LNCaP clone FGC (cell line): ENCODE results near the gene ATP2A1.
A peak's percentile ranks its signal among the peaks of the same experiment; 100 is the strongest.

Experiments used
- DNase-seq: peaks from one replicate; pipeline ENCODE4 v3.0.0-alpha.2; 2011; ENCODE audit warnings: low read depth
- H3K4me3 ChIP-seq: 2 replicates; pipeline ENCODE4 v1.5.1; 2011; ENCODE audit warnings: mild to moderate bottlenecking, low read depth, low read length, control low read depth
- TF ChIP-seq, protein P1 (sequence below): IDR thresholded peaks from 2 replicates; pipeline ENCODE4 v1.5.1; 2012; ENCODE audit warnings: mild to moderate bottlenecking; ENCODE audit not compliant: control insufficient read depth, insufficient read depth; ENCODE audit errors: extremely low read depth

ATP2A1 gene

DNA sequence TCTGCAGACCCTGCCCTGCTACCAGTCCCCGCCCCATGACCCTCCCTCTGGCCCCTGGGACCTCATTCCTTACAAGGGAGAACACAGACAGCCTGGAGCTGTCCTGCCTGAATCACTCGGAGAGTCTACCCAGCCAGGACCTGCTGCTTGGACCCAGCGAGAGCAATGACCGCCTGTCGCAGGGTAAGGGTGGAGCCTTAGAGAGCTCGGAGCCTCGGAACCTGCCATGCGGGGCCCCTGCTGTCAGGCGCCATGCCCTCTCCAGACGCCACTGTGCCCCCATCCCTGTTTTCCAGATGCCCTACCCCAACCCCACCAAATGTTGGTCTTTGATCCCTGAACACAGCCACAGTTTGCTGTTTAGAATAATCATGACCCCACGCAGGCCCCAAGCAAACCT, 9.1 kb upstream of the ATP2A1 start:
- DNase-seq, result no peak
- TF ChIP-seq, protein P1, sequence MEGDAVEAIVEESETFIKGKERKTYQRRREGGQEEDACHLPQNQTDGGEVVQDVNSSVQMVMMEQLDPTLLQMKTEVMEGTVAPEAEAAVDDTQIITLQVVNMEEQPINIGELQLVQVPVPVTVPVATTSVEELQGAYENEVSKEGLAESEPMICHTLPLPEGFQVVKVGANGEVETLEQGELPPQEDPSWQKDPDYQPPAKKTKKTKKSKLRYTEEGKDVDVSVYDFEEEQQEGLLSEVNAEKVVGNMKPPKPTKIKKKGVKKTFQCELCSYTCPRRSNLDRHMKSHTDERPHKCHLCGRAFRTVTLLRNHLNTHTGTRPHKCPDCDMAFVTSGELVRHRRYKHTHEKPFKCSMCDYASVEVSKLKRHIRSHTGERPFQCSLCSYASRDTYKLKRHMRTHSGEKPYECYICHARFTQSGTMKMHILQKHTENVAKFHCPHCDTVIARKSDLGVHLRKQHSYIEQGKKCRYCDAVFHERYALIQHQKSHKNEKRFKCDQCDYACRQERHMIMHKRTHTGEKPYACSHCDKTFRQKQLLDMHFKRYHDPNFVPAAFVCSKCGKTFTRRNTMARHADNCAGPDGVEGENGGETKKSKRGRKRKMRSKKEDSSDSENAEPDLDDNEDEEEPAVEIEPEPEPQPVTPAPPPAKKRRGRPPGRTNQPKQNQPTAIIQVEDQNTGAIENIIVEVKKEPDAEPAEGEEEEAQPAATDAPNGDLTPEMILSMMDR, result no peak
- no peak overlapping the region for H3K4me3 ChIP-seq

GRCh38 chr16:28872952-28873351, 5.3 kb upstream of the ATP2A1 start:
- TF ChIP-seq, protein P1, result no peak
- DNase-seq, result no peak
- H3K4me3 ChIP-seq, result no peak overlapping the region

- DNase-seq, result no peak
- TF ChIP-seq, protein P1, result peak; percentile 53
- no peak overlapping the region for H3K4me3 ChIP-seq
Observed at GRCh38 chr16:28873543-28874201, 4.6 kb upstream of the ATP2A1 start.

DNA sequence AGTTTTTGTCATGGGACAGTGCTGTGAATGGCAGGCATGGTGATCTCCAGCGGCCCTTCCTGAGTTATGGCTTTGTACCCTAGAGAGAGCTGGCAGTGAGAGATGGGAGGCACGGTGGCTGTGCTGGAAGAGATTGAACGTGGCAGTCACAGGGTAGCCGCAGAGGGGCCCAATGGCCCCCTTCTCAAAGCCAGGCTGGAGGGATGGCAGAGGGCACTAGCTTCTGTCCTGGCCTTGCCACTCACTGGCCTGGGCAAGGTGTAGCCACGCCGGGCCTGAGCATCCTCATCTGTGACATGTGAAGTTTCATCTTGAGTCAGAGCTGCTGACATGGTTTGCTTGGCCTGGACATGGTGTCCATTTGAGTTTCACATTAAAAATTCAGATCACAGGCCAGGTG, 3.9 kb upstream of the ATP2A1 start:
- TF ChIP-seq, protein P1, result no peak
- DNase-seq, result no peak
- H3K4me3 ChIP-seq, result no peak overlapping the region

GRCh38 chr16:28875134-28876018, 2.9 kb upstream of the ATP2A1 start:
- DNase-seq, result no peak
- no peak overlapping the region for H3K4me3 ChIP-seq
- TF ChIP-seq, protein P1, result no peak

DNA sequence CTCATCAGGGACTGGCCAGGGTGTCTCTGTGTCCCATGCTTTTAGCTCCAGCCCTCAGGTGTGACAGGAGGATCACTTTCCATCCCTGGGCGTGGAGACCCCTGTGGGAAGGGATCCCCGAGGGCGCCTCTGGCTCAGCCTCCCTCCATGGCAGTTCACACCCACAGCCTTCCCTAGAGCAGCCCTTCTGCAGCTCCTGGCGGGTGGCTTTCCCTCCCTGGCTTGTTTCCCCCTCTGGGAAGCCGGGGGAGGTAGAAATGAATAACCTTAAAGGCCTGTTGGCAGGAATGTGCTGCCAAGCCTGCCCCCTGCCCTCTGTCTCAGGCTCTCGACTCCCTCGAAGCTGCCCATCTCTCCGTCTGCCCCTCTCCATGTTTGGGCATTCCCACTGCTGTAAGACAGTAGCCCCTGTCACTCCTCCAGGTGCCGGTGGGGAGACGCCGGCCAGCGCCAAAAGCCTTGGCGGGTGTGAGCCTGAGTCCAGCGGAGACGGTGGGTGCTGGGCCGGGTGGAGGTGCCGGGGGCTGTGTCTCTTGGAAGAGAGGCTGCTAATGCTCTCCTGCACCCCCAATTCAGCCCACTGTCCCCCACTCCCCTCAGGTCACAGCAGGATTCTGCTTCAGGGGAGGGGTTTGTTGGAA, 2.1 kb upstream of the ATP2A1 start:
- DNase-seq, result no peak
- TF ChIP-seq, protein P1, result no peak
- no peak overlapping the region for H3K4me3 ChIP-seq
